ENCODE measurements around the gene PRMT1.
"Not testable (repeated sequence)": the region's sequence is repeated elsewhere in the genome, so short reads cannot be mapped to it uniquely, and the experiment has no call there.

The PRMT1 gene

DNA sequence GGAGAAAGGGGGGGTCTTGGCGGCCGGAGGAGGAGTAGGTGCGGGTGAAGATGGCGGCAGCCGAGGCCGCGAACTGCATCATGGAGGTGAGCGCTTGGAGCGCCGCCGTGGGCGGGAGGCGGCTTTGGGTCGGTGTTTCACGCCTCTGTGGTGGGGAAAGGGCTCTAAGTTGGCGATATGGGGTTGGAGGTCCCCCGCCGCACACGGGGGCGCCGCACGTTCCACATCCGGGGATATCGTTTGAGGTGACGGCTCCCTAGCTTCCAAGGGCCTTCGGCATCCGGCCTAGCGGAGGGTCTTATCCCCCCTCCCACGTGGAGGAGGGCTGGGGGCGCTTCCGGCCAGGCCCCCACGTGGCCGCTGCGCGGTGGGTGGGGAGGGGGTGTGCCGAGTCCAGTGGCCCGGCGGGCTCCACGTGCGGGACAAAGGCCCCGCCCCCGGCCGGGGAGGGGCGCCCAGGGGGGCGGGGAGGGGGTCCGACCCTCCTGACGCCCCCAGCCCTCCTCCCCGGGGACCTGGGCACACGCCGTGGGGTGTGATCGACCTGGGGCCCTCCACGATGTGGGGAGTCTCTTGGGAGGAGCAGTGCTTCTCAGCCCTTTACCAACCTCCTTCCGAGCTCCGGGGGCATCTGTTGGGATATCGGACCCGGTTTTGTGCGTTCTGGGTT, at the start of gene PRMT1:
Gene PRMT1 (plus strand): TSS at position 41 of the 670 bp plus-strand sequence. CDS start 10 bp downstream, at position 51.
- peak; percentile 56 for DNase-seq

DNA sequence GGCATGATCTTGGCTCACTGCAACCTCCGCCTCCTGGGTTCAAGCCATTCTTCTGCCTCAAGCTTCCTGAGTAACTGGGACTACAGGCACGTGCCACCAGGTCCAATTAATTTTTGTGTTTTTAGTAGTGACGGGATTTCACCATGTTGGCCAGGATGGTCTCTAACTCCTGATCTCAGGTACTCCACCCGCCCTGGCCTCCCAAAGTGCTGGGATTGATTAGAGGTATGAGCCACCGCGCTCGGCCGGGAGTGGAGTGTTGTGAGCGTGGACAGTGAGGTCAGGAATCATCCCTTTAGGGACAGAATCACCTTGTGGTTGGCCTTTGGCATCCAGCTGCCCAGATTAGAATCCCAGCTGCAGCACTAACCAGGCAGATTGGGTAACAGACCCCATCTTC, 47.4 kb upstream of the PRMT1 start:
- no peak for DNase-seq

DNA sequence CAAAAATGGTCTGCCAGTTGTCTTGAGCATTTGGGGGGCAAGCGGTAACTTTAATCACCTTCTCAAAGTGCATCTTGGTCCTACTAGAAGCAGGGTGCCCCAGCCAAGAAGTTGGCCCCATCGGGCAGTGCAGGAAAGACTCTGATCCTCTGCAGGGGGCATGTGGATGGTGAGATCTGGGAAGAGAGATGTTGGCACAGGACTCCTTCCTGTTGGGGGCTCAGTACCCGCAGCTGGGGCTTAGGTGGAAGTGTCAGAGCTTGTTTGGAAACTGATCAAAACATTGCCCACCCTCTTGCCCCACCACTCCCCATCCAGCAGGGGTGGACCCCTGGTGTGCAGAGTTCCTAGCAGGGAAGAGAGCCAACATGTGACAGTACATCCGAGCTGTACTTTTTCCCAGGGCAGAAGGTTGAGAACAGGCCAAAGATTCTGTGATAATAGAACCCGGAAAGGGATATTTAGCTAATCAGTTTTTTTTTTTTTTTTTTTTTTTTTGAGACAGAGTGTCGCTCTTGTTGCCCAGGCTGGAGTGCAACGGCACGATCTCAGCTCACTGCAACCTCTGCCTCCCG, 46.0 kb upstream of the PRMT1 start:
- DNase-seq, result no peak

DNA sequence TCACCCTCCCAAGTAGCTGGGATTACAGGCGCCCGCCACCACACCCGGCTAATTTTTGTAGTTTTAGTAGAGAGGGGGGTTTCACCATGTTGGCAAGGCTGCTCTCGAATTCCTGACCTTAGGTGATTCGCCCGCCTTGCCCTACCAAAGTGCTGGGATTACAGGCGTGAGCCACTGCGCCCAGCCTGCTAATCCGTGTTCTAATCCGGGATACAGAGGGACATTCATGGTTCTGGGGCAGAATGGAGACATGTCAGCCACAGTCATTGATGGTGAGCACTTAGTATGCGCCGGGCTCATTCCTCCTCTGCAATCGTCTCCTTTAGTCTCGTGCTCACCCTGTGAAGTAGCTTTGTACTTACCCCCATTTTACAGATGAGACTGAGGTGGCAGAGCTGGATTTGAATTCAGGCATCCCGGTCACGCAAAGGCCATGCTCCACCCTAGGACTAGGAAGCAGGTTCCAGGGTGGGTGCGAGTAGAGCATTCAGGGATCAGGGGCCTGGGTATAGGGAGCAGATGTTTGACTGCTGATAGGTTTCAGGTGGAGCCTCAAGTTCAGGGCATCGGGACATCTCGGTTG, 45.4 kb upstream of the PRMT1 start:
- no peak for DNase-seq

DNA sequence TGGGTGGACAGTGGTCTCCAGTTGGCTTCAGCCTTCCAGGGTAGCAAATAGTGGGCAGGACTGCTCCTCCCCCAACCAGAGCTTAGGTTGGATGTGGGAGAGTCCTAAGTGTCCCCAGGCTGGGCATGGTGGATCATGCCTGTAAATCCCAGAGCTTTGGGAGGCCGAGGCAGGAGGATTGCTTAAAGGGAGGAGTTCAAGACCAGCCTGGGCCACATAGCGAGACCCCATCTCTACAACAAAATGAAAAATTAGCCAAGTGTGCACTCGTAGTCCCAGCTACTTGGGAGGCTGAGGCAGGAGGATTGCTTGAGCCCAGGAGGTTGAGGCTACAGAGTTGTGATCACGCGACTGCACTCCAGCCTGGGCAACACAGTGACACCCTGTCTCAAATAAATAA, 44.5 kb upstream of the PRMT1 start:
- DNase-seq, result no peak

DNA sequence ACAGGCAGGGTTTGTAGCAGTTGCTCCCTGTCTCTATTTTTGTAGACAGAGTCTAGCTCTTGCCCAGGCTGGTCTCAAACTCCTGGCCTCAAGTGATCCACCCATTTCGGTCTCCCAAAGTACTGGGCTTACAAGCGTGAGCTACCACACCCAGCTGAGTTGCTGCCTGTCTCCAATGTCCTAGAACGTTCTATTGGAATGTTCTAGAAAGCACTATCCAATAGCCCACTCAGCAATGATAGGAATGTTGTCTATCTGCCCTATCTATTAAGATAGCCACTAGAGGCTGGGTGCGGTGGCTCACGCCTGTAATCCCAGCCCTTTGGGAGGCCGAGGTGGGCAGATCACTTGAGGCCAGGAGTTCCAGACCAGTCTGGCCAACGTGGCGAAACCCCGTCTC, 43.8 kb upstream of the PRMT1 start:
- not testable (repeated sequence) for DNase-seq

DNA sequence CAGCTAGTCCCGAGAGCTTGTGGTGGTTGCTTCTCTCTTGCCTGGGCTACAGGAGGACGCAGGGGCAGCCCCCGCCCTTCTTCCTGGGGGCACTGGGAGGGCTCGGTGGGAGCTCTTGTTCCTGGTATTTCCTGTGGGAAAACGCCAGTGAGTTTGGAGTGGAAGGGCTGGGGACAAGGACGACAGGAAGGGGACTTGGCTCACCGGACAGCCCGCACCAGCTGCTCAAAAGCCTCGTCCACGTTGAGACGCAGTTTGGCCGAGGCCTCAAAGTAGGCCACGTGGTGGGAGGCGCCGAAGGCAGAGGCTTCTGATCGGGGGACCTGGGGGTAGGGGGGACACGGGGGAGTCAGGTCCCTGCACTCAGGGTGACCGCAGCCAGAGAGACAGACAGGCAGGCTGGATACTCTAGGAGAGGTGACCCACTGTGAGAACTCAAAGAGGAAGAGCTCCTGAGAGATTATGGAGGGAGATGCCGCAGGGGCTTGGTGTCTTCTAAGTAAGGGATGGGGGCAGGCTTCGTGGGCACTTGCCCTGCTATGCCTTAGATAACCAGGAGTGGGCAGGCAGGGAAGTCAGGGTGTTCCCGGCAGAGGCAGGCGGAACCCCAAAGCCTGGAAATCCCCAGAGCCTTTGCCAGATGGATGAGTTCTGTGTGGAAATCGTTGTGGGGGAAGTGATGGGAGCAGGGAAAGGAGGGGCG, 41.4 kb upstream of the PRMT1 start:
- no peak for DNase-seq

DNA sequence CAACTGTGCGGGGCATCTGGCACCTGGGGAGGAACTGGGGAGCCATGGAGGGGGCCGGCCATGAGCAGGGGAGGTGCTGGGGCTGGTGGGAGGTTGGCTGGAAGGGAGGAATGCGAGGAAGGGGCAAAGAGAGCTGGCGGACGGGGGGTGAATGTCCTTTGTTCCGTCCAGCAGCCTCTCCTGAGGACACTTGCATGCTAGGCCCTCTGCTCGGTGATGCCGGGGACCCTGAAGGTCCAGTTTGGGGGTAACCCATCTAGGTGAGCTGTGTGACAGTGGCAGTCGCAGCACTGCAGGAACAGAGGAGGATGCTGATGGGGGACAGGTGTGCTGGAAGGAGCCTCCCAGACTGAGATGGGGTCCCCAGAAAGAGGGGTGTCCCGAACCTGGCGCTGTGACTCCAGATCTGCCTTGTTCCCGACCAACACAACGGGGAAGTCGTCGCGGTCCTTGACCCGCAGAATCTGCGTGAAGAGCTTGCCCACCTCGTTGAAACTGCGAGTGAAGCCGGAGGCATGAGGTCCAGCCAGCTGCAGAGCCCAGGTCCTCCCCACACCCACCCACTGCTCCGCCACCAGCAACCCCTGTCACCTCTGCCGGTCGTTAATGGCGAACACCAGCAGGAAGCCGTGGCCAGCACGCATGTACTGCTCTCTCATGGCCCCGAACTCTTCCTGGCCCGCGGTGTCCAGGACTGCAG, 40.7 kb upstream of the PRMT1 start:
- DNase-seq, result no peak

DNA sequence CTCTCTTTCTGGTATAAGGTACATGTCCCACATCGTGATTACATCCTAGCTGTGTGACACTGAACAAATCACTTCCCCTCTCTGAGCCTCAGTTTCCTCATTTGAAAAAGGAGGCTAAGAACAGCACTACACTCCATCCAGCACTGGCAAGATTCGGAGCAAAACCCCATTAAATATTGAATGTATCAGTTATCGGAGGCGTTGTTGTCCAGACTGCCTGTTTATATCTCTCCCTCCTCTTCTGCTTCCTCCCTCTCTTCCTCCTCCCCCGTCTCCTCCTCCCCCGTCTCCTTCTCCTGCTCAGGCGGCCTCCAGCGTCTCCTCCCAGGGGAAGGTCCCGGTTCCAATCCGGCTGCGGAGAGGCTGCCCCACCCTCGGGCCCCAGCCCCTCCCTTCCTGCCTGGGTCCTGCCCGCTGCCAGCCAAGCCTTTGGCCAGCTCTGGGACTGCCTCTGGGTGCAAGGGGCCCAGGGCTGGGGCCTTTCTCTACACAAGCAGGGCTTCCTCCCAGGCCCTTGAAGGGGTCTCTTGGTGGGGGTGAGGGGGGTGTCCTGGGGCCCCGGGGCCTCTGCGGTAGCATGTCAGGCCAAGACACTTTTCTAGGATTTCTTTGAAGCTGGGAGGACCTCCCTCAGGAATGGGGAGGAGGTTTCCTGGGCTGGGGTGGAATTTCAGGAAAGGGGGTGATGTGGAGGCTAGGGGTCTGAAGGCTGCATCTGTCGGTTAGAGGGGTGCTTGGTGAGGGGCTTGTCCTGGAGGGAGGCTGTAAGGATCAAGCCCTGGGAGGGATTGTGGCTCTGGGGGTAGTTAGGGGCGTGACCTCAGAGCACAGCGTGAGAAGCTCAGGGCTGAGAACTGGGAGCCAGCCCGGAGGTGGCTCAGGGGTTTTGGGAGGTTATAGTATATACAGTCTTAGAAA, 39.0 kb upstream of the PRMT1 start:
- no peak for DNase-seq

DNA sequence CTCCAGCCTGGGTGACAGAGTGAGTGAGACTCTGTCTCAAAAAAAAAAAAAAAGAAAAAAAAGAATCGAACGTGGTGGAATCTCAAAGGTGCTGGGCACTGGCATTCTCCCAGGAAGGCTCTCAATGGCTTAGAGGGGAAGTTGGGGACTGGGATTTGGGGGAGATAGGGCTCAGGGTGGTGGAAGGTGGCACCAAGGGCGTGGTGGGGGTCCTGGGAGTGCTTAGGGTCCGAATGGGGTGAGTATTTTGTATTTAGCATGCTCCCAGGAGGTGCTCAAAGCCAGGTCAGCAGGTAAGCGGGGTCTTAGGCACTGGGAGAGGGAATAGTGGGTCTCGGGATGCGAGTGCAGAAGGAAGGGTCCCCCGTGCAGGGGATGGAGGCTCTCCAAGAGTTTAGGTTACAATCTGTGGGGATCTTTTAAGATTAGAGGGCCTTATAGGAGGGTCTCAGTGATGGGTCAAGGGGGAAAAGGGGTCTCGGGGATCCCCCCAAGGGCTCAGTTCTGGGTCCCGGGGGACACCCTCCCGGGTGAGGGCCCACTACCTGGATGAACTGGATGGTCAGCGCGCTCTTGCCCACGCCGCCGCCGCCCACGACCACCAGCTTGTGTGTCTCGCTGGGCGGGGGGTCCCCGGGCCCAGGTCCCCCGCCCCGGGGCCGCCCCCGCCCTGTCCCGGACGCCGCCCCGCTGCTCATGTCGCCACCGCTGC, 37.5 kb upstream of the PRMT1 start:
- no peak for DNase-seq

DNA sequence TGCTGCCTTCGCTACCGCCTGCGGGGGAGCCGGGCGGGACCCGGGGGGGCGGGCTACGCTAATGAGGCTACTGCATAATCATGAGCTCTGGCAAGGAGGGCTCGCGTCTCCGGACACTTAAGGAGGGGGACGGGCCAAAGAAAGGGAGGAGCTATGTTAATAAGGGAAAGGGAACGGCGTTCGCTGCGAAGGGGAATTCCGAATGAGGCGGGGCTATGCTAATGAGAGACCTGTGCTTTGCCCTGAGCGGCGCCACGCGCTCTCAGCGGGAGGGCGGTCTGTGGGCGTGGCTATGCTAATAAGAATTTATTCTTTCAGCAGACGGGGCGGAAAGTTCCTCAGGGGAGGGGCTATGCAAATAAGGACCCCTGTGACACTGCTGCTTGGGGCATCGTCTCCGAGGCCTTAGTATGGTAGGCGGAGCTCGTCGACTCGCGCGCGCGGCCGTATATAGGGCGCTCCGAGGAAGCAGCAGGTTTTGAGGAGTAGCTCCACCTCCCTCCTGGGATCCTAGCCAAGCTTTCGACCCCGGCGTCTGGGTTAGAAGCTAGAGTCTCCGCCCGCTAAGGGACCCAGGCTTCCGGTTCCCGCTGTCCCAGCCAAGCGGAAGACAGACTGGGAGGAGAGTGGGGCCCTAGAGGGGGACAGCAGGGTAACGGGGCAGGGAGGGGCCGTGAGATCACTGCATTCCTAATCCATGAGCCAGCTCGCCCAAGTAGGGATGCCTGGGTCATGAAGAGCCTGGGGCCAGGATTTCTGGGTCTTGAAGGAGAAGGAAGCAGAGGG, 36.8 kb upstream of the PRMT1 start, which contains the start of gene RRAS:
Gene RRAS (minus strand): TSS at position 31 of the 786 bp plus-strand sequence. CDS start 45 bp downstream, outside the sequence.
- peak; percentile 100 for DNase-seq

DNA sequence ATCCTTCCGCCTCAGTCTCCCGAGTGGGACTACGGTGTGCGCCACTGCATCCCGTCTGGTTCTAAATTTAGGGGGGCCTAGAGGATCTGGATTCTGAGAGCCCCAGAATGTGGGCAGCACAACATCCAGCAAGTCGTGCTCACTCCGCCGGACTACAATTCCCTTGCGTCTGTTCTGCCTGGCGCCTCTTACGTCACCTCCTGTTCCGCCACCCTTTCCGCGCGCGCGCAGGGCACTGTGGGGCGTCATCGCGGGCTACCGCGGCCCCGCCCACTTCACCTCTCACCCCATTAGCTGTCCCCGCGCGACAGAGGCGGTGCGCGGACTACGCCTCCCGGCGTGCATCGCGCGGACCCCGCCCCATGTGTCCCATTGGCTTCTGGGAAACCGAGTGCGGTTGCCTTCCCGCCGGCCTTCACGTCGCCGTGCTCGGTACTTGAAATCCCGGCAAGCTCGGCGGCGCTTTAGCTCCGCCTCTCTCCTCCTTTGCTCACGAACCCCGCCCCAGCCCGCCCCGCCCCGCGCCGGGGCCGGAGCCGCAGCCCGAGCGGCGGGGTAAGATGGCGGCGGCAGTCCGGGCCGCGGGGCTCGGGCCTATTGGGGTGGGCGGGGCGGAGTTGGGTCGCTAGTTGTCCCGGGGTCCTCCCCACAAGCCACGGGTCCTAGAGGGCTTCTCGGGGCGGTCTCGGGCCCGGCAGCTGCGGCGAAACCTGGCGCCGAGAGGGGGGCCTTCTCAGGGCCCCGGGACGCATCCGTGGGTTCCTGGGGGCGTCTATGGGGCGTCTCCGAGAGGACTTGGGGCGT, 35.2 kb upstream of the PRMT1 start, which contains the start of gene SCAF1:
Gene SCAF1 (plus strand): TSS at position 522 of the 804 bp plus-strand sequence. CDS start 2,818 bp downstream, outside the sequence.
- DNase-seq, result peak; percentile 100

DNA sequence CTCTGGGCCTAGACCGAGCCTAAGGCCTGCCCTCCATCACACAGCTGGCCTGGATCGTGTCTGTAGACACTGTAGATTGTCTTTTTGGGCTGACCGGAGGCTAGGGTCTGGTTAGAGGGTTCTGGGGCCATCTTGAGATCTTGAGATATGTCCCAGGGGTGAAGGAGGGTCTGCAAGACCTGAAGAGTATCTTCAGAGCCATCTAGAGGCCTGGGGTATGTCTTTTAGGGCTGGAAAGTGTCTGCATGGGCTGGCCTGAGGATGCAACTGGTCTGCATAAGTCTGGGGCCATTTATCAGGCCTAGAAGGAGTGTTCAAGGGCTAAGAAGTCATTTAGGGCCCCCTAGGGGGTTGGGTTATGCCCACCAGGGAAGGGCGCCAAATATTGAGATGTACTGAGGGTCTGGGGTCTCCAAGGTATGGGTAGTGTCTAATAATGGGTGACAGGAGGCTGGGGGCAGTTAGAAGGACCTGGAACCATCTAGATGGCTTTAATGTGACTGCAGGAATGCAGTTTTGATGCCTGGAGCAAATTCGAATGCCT, 34.5 kb upstream of the PRMT1 start:
- no peak for DNase-seq

DNA sequence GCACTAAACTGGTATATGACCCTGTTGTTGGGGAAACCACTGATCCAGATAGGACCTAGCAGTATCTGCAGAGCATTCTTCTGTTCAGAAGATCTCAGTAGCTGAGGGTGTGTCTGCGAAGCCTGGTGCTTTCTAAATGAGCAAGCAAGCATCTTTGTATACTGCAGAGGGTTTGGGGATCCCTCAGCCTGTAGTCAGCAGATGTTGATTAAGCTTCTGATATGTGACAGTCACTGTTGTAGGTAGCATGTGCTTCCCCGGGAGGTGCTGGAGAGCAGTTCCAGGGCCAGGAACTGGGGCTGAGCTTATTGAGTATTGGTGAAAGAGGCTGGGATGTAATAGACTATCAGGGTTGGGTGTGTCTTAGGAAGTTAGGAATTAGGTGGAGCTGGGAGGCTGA, 33.6 kb upstream of the PRMT1 start:
- DNase-seq, result peak; percentile 46

DNA sequence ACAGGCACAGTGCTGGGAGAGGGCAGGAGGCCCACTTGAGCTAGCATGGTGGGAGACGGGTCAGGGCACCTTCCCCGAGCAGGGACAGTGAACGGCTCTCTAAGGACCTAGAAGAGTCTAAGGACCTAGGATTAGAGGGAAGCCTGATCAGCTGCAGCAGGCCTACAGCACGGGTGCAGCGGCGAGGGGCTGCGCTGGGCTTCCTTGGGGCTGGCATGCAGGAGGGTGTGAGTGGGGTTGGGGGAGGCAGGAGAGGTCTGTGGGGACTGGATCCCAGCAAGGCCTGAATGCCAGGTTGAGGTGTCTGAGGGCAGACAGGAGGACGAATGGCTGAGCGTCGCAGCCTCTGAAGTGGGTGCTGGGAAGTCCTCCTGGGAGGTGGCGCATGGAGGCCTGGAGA, 31.5 kb upstream of the PRMT1 start:
- DNase-seq, result no peak

DNA sequence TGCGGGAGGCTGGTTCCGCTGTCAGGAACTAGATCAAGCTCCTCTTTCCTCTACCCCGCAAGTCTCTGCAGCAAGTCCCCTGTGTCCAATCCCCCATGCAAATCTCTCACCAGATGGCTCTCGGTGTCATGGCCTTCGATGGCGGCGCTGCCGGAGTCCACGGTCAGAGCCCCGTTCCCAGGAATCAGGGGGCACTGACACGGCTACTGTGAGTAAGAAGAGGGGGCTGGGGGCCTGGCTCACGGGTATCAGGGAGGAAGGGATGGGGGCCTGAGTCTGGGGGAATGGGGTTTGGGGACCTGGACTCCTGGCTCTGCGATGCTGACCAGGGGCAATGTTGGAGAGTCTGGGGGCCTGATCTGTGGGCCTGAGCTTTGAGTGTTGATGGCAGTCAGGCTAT, 31.1 kb upstream of the PRMT1 start:
- DNase-seq, result no peak

DNA sequence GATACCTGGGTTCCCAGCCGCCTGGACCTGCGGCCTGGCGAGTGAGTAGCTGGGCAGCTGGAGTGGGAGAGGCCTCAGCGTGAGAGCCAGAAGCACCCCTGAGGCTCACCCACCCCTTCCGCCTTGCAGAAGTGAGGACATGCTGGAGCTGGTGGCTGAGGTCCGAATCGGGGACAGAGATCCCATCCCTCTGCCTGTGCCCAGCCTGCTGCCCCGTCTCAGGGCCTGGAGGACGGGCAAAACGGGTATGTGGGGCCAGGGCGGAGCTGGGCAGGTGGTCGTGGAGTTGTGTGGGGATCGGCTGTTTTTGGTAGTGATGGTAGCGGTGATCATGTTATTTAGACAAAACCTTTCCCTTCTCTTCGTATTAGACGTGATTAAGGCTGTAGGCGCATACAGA, 30.5 kb upstream of the PRMT1 start:
- no peak for DNase-seq

DNA sequence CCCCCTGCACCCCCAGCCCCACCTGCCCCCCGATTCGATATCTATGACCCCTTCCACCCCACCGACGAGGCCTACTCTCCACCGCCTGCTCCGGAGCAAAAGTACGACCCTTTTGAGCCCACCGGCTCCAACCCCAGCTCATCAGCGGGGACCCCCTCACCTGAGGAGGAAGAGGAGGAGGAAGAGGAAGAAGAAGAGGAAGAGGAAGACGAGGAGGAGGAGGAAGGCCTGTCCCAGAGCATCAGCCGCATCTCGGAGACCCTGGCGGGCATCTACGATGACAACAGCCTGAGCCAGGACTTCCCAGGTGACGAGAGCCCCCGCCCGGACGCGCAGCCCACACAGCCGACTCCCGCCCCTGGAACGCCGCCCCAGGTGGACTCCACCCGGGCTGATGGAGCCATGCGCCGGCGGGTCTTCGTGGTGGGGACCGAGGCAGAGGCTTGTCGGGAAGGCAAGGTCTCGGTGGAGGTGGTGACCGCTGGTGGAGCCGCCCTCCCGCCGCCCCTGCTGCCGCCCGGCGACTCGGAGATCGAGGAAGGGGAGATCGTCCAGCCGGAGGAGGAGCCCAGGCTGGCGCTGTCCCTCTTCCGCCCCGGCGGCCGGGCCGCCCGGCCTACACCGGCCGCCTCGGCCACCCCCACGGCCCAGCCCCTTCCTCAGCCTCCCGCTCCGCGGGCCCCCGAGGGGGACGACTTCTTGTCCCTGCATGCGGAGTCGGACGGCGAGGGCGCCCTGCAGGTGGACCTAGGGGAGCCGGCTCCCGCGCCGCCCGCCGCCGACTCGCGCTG, 25.8 kb upstream of the PRMT1 start:
- DNase-seq, result no peak

All from stimulated activated CD4-positive, alpha-beta T cell treated with anti-CD3 and anti-CD28 coated beads, Interleukin-1b, Interleukin-23, amount 100 ng/mL, for 48 hours (primary cell).